Transverse colon (tissue), 4 donors: Measurements from ENCODE around the gene PSMD11. TPM values are rescaled to one million over a fixed set of nuclear protein-coding genes. Genes with fewer than 3 reads are reported as not detected.

Experiments
- DNase-seq: peaks from one replicate; pipeline ENCODE4 v3.0.0-alpha.2; 2019
- H3K27ac ChIP-seq, 4 donors: fragments of 200-600 bp; sonication (generic); 2 replicates each; pipeline ENCODE4 v1.5.1; 2016 to 2018; ENCODE audit warnings: inconsistent platforms in 4 of 4
- H3K27me3 ChIP-seq: fragments of 200-600 bp; sonication (generic); 2 replicates; pipeline ENCODE4 v1.5.1; 2017; ENCODE audit warnings: inconsistent platforms
- H3K36me3 ChIP-seq, 4 donors: fragments of 200-600 bp; sonication (generic); 2 replicates each; pipeline ENCODE4 v1.5.1; 2017 to 2019; ENCODE audit warnings: inconsistent platforms in 4 of 4
- H3K4me1 ChIP-seq, 4 donors: fragments of 200-600 bp; sonication (generic); 2 replicates each; pipeline ENCODE4 v1.5.1; 2017 to 2020; ENCODE audit warnings: inconsistent platforms in 4 of 4
- H3K4me3 ChIP-seq, 4 donors: fragments of 200-600 bp; sonication (generic); 1 replicate in 1 of 4; 2 replicates in 3 of 4; pipeline versions ENCODE4 v1.5.1 to v1.6.1; 2017 to 2019; ENCODE audit warnings: inconsistent platforms in 4 of 4
- H3K9me3 ChIP-seq, 2 donors: fragments of 200-600 bp; sonication (generic); 2 replicates each; pipeline ENCODE4 v1.5.1; 2017 to 2019; ENCODE audit warnings: inconsistent platforms in 2 of 2
- CTCF ChIP-seq, 5 experiments: fragments of 200-600 bp in 3 of 5; fragments of 450-650 bp in 2 of 5; sonication (generic) in 3 of 5; IDR thresholded peaks; 1 replicate in 2 of 5; 2 replicates in 3 of 5; pipeline ENCODE4 v1.5.1; 2016 to 2017; ENCODE audit warnings: antibody characterized with exemption in 5 of 5, inconsistent platforms in 3 of 5, mild to moderate bottlenecking in 2 of 5, moderate library complexity in 1 of 5
- EP300 ChIP-seq: sonication (generic); formaldehyde crosslinking; IDR thresholded peaks from one replicate; pipeline ENCODE4 v1.6.1; 2017; ENCODE audit warnings: antibody characterized with exemption, low read depth
- POLR2A ChIP-seq: fragments of 450-650 bp; IDR thresholded peaks from one replicate; pipeline ENCODE4 v1.6.1; 2016; ENCODE audit warnings: antibody characterized with exemption, mild to moderate bottlenecking, moderate library complexity
- POLR2AphosphoS5 ChIP-seq, 3 donors: sonication (generic); formaldehyde crosslinking; IDR thresholded peaks; one replicate each; pipeline ENCODE4 v1.6.1; 2016; ENCODE audit warnings: antibody characterized with exemption in 3 of 3
- WGBS, 2 donors: methylation state at CpG; one replicate each; pipeline ENCODE4 v1.1.5; 2018; ENCODE audit warnings: low coverage in 1 of 2; 5-methylcytosine and 5-hydroxymethylcytosine counted together
- in situ Hi-C, 4 donors: fragments of 200-750 bp; cut with MboI; loops; one replicate each; pipeline versions ENCODE4 v1.15.0 to v1.15.1; 2017; ENCODE audit warnings: low sequenced_read_pairs in 3 of 4, low pct_ligation_motif_present in 1 of 4, low pct_unique_long_range_greater_than_20kb in 1 of 4
- intact Hi-C: fragments of 100-400 bp; cut with DNase I; formaldehyde crosslinking; loops from one replicate; pipeline ENCODE4 v1.15.1; 2023; ENCODE audit warnings: low total_unique reads
- total RNA-seq, 4 donors: library from RNA; depleted of rRNA; stranded (reverse); fragments of >200 nt; gene quantifications; one replicate each; pipeline ENCODE4 v1.1.0, GENCODE V29; 2016

The PSMD11 gene
- total RNA-seq, 4 donors from 2014 or later = 20.9 to 238 (median 62.3) TPM

- H3K9me3 ChIP-seq = no peaks in the 10 kb centered on the region
- intact Hi-C loops = no loop called here
- no peaks in the 10 kb centered on the region for H3K36me3 ChIP-seq
- no peak for TF ChIP-seq CTCF (IDR thresholded peaks at IDR 0.05)
- H3K4me3 ChIP-seq = peak overlapping the region in 3 of 4 donors; percentile 14 to 58 (median 37)
- in situ Hi-C loops = no loop called here
- peaks cover 0 to 16% (median 4%) of the 10 kb centered on the region in 4 donors for H3K4me1 ChIP-seq
- DNase-seq = no peak
- WGBS, 2 donors = 81% methylated on average over 22 of the region's 31 CpGs; no CpG with 5 or more reads in 1 of the 2 donors
- H3K27me3 ChIP-seq = no peaks in the 10 kb centered on the region
- peak overlapping the region in 1 of 4 donors; percentile 23 for H3K27ac ChIP-seq
Measured at GRCh38 chr17:32518646-32519227, 74.4 kb downstream of the PSMD11 start.

- no peak for TF ChIP-seq POLR2AphosphoS5 (IDR thresholded peaks at IDR 0.05)
- no peak for TF ChIP-seq CTCF (IDR thresholded peaks at IDR 0.05)
- no peak for TF ChIP-seq EP300
- TF ChIP-seq POLR2A = no peak
- peak; percentile 49 for DNase-seq
- H3K27ac ChIP-seq = peak overlapping the region in 2 of 4 donors; percentile 23 to 41
- H3K36me3 ChIP-seq = no peaks in the 10 kb centered on the region
- intact Hi-C loops (no loop called here), in situ Hi-C loops (no loop called here)
- peak overlapping the region; percentile 14 to 58 (median 35) for H3K4me3 ChIP-seq
- H3K9me3 ChIP-seq = no peaks in the 10 kb centered on the region
- H3K4me1 ChIP-seq = peaks cover 0 to 16% (median 4%) of the 10 kb centered on the region in 4 donors
- WGBS, 2 donors = 47 to 67% methylated on average over 1 to 53 of the region's 61 CpGs
- no peaks in the 10 kb centered on the region for H3K27me3 ChIP-seq
Measured at GRCh38 chr17:32519228-32520103, 75.2 kb downstream of the PSMD11 start.

GRCh38 chr17:32520104-32520701 is 75.9 kb downstream of the PSMD11 start:
- peak; percentile 38 for DNase-seq
- Histone ChIP-seq H3K9me3 (no peaks in the 10 kb centered on the region), H3K27ac (peak overlapping the region in 1 of 4 donors; percentile 41), H3K4me1 (peaks cover 0 to 16% (median 4%) of the 10 kb centered on the region in 4 donors), H3K4me3 (peak overlapping the region in 1 of 4 donors; percentile 58), H3K36me3 (no peaks in the 10 kb centered on the region), H3K27me3 (no peaks in the 10 kb centered on the region)
- WGBS, 2 donors = 60% methylated on average over 17 of the region's 17 CpGs; no CpG with 5 or more reads in 1 of the 2 donors
- in situ Hi-C loops = no loop called here
- intact Hi-C loops = no loop called here
- no peak for TF ChIP-seq CTCF (IDR thresholded peaks at IDR 0.05)
- TF ChIP-seq EP300 = no peak
- peak in 1 of 3 donors; percentile 43 for TF ChIP-seq POLR2AphosphoS5 (IDR thresholded peaks at IDR 0.05)
- TF ChIP-seq POLR2A = peak; percentile 36

- TF ChIP-seq CTCF (IDR thresholded peaks at IDR 0.05) (no peak), POLR2AphosphoS5 (IDR thresholded peaks at IDR 0.05) (no peak), POLR2A (no peak), EP300 (no peak)
- no peaks in the 10 kb centered on the region for H3K27me3 ChIP-seq
- no peaks in the 10 kb centered on the region for H3K36me3 ChIP-seq
- DNase-seq = no peak
- intact Hi-C loops = no loop called here
- no peak overlapping the region for H3K4me3 ChIP-seq
- in situ Hi-C loops = no loop called here
- peaks cover 0 to 16% (median 4%) of the 10 kb centered on the region in 4 donors for H3K4me1 ChIP-seq
- H3K27ac ChIP-seq = peak overlapping the region in 1 of 4 donors; percentile 29
- no peaks in the 10 kb centered on the region for H3K9me3 ChIP-seq
- 96% methylated on average over 9 of the region's 9 CpGs; no CpG with 5 or more reads in 1 of the 2 donors for WGBS, 2 donors
Measured at GRCh38 chr17:32520737-32521404, 76.6 kb downstream of the PSMD11 start.
